CD4-positive, alpha-beta T cell (primary cell): Measurements from ENCODE around the gene USP44. TPM values are rescaled to one million over a fixed set of nuclear protein-coding genes. Genes with fewer than 3 reads are reported as not detected.
A peak's percentile ranks its signal among the peaks of the same experiment; 100 is the strongest.
"Not testable (repeated sequence)": the region's sequence is repeated elsewhere in the genome, so short reads cannot be mapped to it uniquely, and the experiment has no call there.

Experiments
- ATAC-seq: fragments of 200-7000 bp; cut with Tn5 transposase; one replicate; pipeline ENCODE4 v1.10.0; 2022; ENCODE audit warnings: mild to moderate bottlenecking; ENCODE audit not compliant: poor library complexity
- CTCF ChIA-PET: fragments of 350-600 bp; sonication (Branson Sonifier 250); formaldehyde crosslinking; loops from one replicate; lab custom pipeline; 2021; ENCODE audit warnings: antibody characterized with exemption, inconsistent platforms; lab: Charles Lee
- POLR2A ChIA-PET: fragments of 350-600 bp; sonication (Branson Sonifier 250); formaldehyde crosslinking; loops from one replicate; lab custom pipeline; 2021; ENCODE audit warnings: antibody characterized with exemption, inconsistent platforms; lab: Charles Lee
- DNase-seq, 14 experiments: peaks; one replicate each; pipeline ENCODE4 v3.0.0-alpha.2; 2013 to 2020; ENCODE audit warnings: mixed read lengths in 2 of 14
- H3K27ac ChIP-seq, 2 donors: one replicate each; pipeline versions ENCODE4 v1.5.1 to v1.7.0; 2013; ENCODE audit warnings: low read length in 2 of 2, low read depth in 1 of 2, mild to moderate bottlenecking in 1 of 2
- H3K27me3 ChIP-seq, 2 experiments: 1 replicate in 1 of 2; 2 replicates in 1 of 2; pipeline versions ENCODE4 v1.6.1 to v1.7.0; 2013; ENCODE audit warnings: low read length in 2 of 2, control low read depth in 1 of 2, mild to moderate bottlenecking in 1 of 2, moderate library complexity in 1 of 2; ENCODE audit not compliant: insufficient read depth in 2 of 2, control insufficient read depth in 1 of 2
- H3K36me3 ChIP-seq: one replicate; pipeline ENCODE4 v1.6.1; 2013; ENCODE audit warnings: low read length, control low read depth; ENCODE audit not compliant: insufficient read depth
- H3K4me1 ChIP-seq: one replicate; pipeline ENCODE4 v1.6.1; 2013; ENCODE audit warnings: low read length, control low read depth; ENCODE audit not compliant: insufficient read depth
- H3K4me3 ChIP-seq: one replicate; pipeline ENCODE4 v1.5.1; 2013; ENCODE audit warnings: mild to moderate bottlenecking, low read length, moderate library complexity
- H3K9me3 ChIP-seq, 2 experiments: 1 replicate in 1 of 2; 2 replicates in 1 of 2; pipeline versions ENCODE4 v1.6.1 to v1.7.0; 2013; ENCODE audit warnings: low read length in 2 of 2, mild to moderate bottlenecking in 2 of 2, control low read depth in 1 of 2, moderate library complexity in 1 of 2; ENCODE audit not compliant: control insufficient read depth in 1 of 2, insufficient read depth in 1 of 2
- H3K27ac Mint-ChIP-seq: one replicate; pipeline ENCODE4 v1.8.0; 2020; ENCODE audit warnings: mixed read lengths
- H3K27me3 Mint-ChIP-seq: one replicate; pipeline ENCODE4 v1.8.0; 2021; ENCODE audit warnings: mixed read lengths
- H3K36me3 Mint-ChIP-seq: one replicate; pipeline ENCODE4 v1.8.0; 2021; ENCODE audit warnings: low read depth, mixed read lengths
- H3K4me1 Mint-ChIP-seq: one replicate; pipeline ENCODE4 v1.8.0; 2021; ENCODE audit warnings: low read depth, mixed read lengths
- H3K4me3 Mint-ChIP-seq: one replicate; pipeline ENCODE4 v1.8.0; 2020; ENCODE audit warnings: mild to moderate bottlenecking, mixed read lengths
- H3K9me3 Mint-ChIP-seq: one replicate; pipeline ENCODE4 v1.8.0; 2020; ENCODE audit warnings: mixed read lengths
- intact Hi-C, 2 experiments: fragments of 100-400 bp; cut with DNase I in 1 of 2; cut with micrococcal nuclease in 1 of 2; formaldehyde crosslinking; loops; one replicate each; pipeline versions ENCODE4 v1.15.1 to v1.9.0; 2023 to 2025; cut with DNase I, micrococcal nuclease
- total RNA-seq, 174 experiments: library from RNA in 2 of 174; stranded (reverse) in 2 of 174; gene quantifications; one replicate each; pipeline ENCODE4 v1.2.3 and lab custom pipeline; 2021 to 2026
- TF ChIP-seq, protein P1 (sequence below): fragments of 200-600 bp; IDR thresholded peaks from one replicate; pipeline ENCODE4 v1.8.0; 2022; ENCODE audit warnings: antibody characterized with exemption, mild to moderate bottlenecking

USP44 gene
- total RNA-seq, 2 experiments from 2014 or later = 1.3 to 1.5 TPM

DNA sequence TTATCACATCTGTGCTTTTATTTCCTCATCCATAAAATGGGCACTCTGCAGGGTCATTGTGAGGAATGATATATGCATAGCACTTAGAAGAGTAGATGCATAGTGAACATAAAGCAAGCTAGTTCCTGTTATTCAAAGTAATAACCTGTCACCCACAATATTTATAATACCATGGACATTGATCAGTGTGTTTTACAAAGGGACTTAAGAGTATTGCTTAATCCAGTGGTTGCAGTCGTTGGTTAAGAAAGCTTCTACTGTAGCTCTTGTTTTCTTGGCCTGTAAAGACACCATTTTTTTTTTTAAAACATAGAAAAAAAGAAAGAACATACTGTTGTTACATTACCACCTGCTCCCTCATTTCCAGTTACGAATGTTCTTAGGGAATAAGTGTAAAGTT, 64.3 kb downstream of the USP44 start:
- H3K4me1 Mint-ChIP-seq = peaks cover 23% of the 10 kb centered on the region
- Histone ChIP-seq H3K9me3 (no peaks in the 10 kb centered on the region), H3K27ac (no peak overlapping the region), H3K4me1 (no peaks in the 10 kb centered on the region), H3K4me3 (no peak overlapping the region), H3K27me3 (no peaks in the 10 kb centered on the region), H3K36me3 (peaks cover 59% of the 10 kb centered on the region)
- peaks cover 77% of the 10 kb centered on the region for H3K36me3 Mint-ChIP-seq
- no peak overlapping the region for H3K4me3 Mint-ChIP-seq
- ATAC-seq (no peak), DNase-seq (no peak)
- no peak overlapping the region for H3K27ac Mint-ChIP-seq
- intact Hi-C loops = no loop called here
- H3K9me3 Mint-ChIP-seq = no peaks in the 10 kb centered on the region
- H3K27me3 Mint-ChIP-seq = no peaks in the 10 kb centered on the region
- CTCF ChIA-PET = interaction anchor here (0.6 kb wide), 1 partner anchor 423 kb away, joined by 3 read pairs; no protein-coding TSS in a partner anchor
- POLR2A ChIA-PET = interaction anchor here (0.6 to 1.1 kb wide), 2 partner anchors 13 to 64 kb away, joined by 4 to 5 read pairs; partner anchors contain the start of gene METAP2
- TF ChIP-seq, protein P1, sequence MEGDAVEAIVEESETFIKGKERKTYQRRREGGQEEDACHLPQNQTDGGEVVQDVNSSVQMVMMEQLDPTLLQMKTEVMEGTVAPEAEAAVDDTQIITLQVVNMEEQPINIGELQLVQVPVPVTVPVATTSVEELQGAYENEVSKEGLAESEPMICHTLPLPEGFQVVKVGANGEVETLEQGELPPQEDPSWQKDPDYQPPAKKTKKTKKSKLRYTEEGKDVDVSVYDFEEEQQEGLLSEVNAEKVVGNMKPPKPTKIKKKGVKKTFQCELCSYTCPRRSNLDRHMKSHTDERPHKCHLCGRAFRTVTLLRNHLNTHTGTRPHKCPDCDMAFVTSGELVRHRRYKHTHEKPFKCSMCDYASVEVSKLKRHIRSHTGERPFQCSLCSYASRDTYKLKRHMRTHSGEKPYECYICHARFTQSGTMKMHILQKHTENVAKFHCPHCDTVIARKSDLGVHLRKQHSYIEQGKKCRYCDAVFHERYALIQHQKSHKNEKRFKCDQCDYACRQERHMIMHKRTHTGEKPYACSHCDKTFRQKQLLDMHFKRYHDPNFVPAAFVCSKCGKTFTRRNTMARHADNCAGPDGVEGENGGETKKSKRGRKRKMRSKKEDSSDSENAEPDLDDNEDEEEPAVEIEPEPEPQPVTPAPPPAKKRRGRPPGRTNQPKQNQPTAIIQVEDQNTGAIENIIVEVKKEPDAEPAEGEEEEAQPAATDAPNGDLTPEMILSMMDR = no peak

DNA sequence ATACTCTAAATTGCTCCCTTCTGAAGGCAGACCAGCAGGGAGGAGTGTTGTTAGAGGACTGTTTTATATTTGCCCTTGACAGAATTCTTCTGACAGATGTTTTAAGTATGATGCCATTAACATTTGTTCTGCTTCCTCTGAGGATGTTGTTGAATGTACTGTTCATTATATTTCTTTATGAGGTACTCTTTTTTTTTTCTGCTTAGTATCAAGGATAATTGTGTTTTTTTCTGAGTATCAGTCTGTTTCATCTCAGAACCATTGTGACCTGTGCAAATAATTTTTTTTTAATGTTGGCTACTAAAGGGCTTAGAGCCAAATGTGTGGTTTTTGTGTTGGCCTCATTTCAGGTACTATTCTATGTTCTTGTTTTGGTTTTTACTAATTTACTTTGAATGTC, 66.8 kb downstream of the USP44 start:
- Histone ChIP-seq H3K4me3 (no peak overlapping the region), H3K4me1 (peaks cover 9% of the 10 kb centered on the region), H3K36me3 (peaks cover 57% of the 10 kb centered on the region), H3K27me3 (no peaks in the 10 kb centered on the region), H3K27ac (no peak overlapping the region), H3K9me3 (no peaks in the 10 kb centered on the region)
- Mint-ChIP-seq H3K36me3 (peaks cover 84% of the 10 kb centered on the region), H3K27ac (no peak overlapping the region), H3K4me3 (no peak overlapping the region), H3K4me1 (peaks cover 37% of the 10 kb centered on the region), H3K9me3 (no peaks in the 10 kb centered on the region), H3K27me3 (no peaks in the 10 kb centered on the region)
- DNase-seq (no peak), ATAC-seq (no peak)
- intact Hi-C loops = no loop called here
- ChIA-PET POLR2A (no interaction called here), CTCF (no interaction called here)
- TF ChIP-seq, protein P1 = no peak

DNA sequence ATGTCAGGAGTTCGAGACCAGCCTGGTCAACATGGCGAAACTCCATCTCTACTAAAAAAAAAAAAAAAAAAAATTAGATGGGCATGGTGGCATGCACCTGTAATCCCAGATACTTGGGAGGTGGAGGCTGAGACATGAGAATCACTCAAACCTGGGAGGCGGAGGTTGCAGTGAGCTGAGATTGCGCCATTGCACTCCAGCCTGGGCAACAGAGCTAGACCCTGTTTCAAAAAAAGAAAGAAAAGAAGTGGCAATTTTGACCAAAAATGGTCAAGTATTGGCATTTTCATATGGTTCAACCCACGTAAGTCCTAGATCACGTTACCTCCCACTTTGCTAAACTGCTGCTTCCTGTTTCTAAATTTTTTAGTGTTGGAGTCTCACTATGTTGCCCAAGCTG, 68.7 kb downstream of the USP44 start:
- H3K9me3 Mint-ChIP-seq, intact Hi-C loops, H3K27me3 ChIP-seq, ATAC-seq, H3K27me3 Mint-ChIP-seq, DNase-seq, H3K4me3 ChIP-seq, H3K27ac ChIP-seq, H3K9me3 ChIP-seq, H3K4me3 Mint-ChIP-seq: not testable (repeated sequence)
- ChIA-PET CTCF (interaction anchor here (0.6 kb wide), 1 partner anchor 487 kb away, joined by 4 read pairs; no protein-coding TSS in a partner anchor), POLR2A (interaction anchor here (0.7 kb wide), 1 partner anchor 553 kb away, joined by 5 read pairs; the partner anchor contains the start of gene LTA4H)
- Mint-ChIP-seq H3K4me1 (peaks cover 52% of the 10 kb centered on the region), H3K27ac (peak overlapping the region; percentile 78), H3K36me3 (peaks cover 90% of the 10 kb centered on the region)
- Histone ChIP-seq H3K36me3 (peaks cover 65% of the 10 kb centered on the region), H3K4me1 (peaks cover 17% of the 10 kb centered on the region)

DNA sequence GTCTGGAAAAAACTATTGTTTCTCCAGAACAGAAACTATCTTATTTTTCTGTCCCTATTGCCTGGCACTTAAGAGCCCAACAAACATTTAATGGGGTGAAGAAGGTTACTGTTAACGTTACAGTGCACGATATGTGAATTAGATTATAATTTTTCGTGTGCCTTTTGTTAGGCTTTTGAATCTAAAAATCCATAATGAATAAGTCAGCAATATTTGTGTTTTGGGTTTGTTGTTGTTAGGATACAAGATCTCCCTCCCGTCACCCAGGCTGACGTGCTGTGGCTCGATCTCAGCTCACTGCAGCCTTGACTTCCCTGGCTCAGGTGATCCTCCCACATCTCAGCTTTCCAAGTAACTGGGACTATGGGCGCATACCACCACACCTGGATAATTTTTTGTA, 69.4 kb downstream of the USP44 start:
- TF ChIP-seq, protein P1 = no peak
- ATAC-seq = no peak
- Mint-ChIP-seq H3K4me1 (peaks cover 54% of the 10 kb centered on the region), H3K4me3 (no peak overlapping the region), H3K27me3 (no peaks in the 10 kb centered on the region), H3K9me3 (no peaks in the 10 kb centered on the region), H3K36me3 (peaks cover 90% of the 10 kb centered on the region), H3K27ac (peak overlapping the region; percentile 78)
- no peak for DNase-seq
- Histone ChIP-seq H3K9me3 (no peaks in the 10 kb centered on the region), H3K27ac (no peak overlapping the region), H3K36me3 (peaks cover 64% of the 10 kb centered on the region), H3K4me1 (peaks cover 17% of the 10 kb centered on the region), H3K4me3 (no peak overlapping the region), H3K27me3 (no peaks in the 10 kb centered on the region)
- intact Hi-C loops = no loop called here
- ChIA-PET POLR2A (no interaction called here), CTCF (no interaction called here)
